GM12878 (cell line): ENCODE results near the gene AKT1S1. TPM values are rescaled to one million over a fixed set of nuclear protein-coding genes. Genes with fewer than 3 reads are reported as not detected.
A peak's percentile ranks its signal among the peaks of the same experiment; 100 is the strongest.

Experiments used
- ATF7 ChIP-seq: fragments of 450-650 bp; IDR thresholded peaks from 2 replicates; pipeline ENCODE4 v1.6.1; 2016; ENCODE audit warnings: low read depth, mild to moderate bottlenecking
- EED ChIP-seq: sonication (generic); IDR thresholded peaks from 2 replicates; pipeline ENCODE4 v1.6.1; 2016; ENCODE audit warnings: antibody characterized with exemption, low read depth
- KAT2A ChIP-seq: conservative IDR thresholded peaks from 2 replicates; pipeline ENCODE4 v1.6.1; 2011; ENCODE audit warnings: low read depth, low read length; ENCODE audit not compliant: control insufficient read depth
- MEF2A ChIP-seq: IDR thresholded peaks from 2 replicates; pipeline ENCODE4 v1.6.1; 2011; ENCODE audit warnings: low read depth, mild to moderate bottlenecking, low read length, moderate library complexity; ENCODE audit not compliant: insufficient read depth
- MYB ChIP-seq: fragments of 150-350 bp; IDR thresholded peaks from 2 replicates; pipeline ENCODE4 v1.6.1; 2014; ENCODE audit warnings: mild to moderate bottlenecking, low read depth, low read length, borderline replicate concordance
- PML ChIP-seq: IDR thresholded peaks from 2 replicates; pipeline ENCODE4 v1.6.1; 2012; ENCODE audit warnings: low read length, inconsistent platforms
- RFX5 ChIP-seq: IDR thresholded peaks from 2 replicates; pipeline ENCODE4 v1.6.1; 2011; ENCODE audit warnings: low read depth, low read length, improper control_type of control experiment
- SP1 ChIP-seq: IDR thresholded peaks from one replicate; pipeline ENCODE4 v1.6.1; 2011; ENCODE audit warnings: low read depth, low read length
- SUPT20H ChIP-seq: IDR thresholded peaks from 2 replicates; pipeline ENCODE4 v1.6.1; 2011; ENCODE audit warnings: low read depth, mild to moderate bottlenecking, low read length, moderate library complexity, borderline replicate concordance; ENCODE audit not compliant: control insufficient read depth
- YBX1 ChIP-seq: fragments of 450-650 bp; IDR thresholded peaks from 2 replicates; pipeline ENCODE4 v1.6.1; 2016; ENCODE audit warnings: antibody characterized with exemption
- ZBED1 ChIP-seq: IDR thresholded peaks from 2 replicates; pipeline ENCODE4 v1.6.1; 2016; ENCODE audit warnings: borderline replicate concordance
- polyA plus RNA-seq, 11 experiments: library from polyadenylated mRNA; depleted of rRNA in 4 of 11; unstranded in 6 of 11; stranded (reverse) in 5 of 11; fragments of >200 nt; fragmentation: Nextera tagmentation in 4 of 11; fragmentation: Illumina TruSeq in 1 of 11; extraction: Ambion mirVana in 4 of 11; extraction: Trizol in 1 of 11; gene quantifications; 1 replicate in 1 of 11; 2 replicates in 10 of 11; pipeline versions ENCODE4 v1.2.1 to v1.2.3, GENCODE V29; 2011 to 2016; ENCODE audit warnings: inconsistent platforms in 2 of 11, missing spikeins in 2 of 11, low read depth in 1 of 11
- total RNA-seq, 4 experiments: library from RNA; depleted of rRNA in 3 of 4; stranded (reverse); fragments of >200 nt in 3 of 4; fragmentation: Illumina TruSeq in 1 of 4; extraction: Trizol in 1 of 4; gene quantifications; 2 replicates each; pipeline versions ENCODE4 v1.2.1 to v1.2.3, GENCODE V29; 2013 to 2021
- TF ChIP-seq, protein P1 (sequence below): IDR thresholded peaks from 2 replicates; pipeline ENCODE4 v1.6.1; 2011; ENCODE audit warnings: borderline replicate concordance, low read depth, mild to moderate bottlenecking, moderate library complexity, low read length; ENCODE audit not compliant: insufficient read depth, poor library complexity, severe bottlenecking
- TF ChIP-seq, protein P2 (sequence below): IDR thresholded peaks from 2 replicates; pipeline ENCODE4 v1.6.1; 2012; ENCODE audit warnings: improper control_type of control experiment, low read depth, low read length; ENCODE audit not compliant: insufficient replicate concordance
- TF ChIP-seq, protein P3 (sequence below): IDR thresholded peaks from 2 replicates; pipeline ENCODE4 v1.6.1; 2012; ENCODE audit warnings: mild to moderate bottlenecking, low read depth, low read length
- TF ChIP-seq, protein P4 (sequence below): IDR thresholded peaks from 2 replicates; pipeline ENCODE4 v1.6.1; 2012; ENCODE audit warnings: low read depth, low read length, improper control_type of control experiment

AKT1S1 gene
- total and polyA plus RNA-seq, 10 of the 15 experiments (the other 5 are each of a cell fraction or from before 2014, with no cell fraction given), result 0.43 to 23.0 (median 12.3) TPM

DNA sequence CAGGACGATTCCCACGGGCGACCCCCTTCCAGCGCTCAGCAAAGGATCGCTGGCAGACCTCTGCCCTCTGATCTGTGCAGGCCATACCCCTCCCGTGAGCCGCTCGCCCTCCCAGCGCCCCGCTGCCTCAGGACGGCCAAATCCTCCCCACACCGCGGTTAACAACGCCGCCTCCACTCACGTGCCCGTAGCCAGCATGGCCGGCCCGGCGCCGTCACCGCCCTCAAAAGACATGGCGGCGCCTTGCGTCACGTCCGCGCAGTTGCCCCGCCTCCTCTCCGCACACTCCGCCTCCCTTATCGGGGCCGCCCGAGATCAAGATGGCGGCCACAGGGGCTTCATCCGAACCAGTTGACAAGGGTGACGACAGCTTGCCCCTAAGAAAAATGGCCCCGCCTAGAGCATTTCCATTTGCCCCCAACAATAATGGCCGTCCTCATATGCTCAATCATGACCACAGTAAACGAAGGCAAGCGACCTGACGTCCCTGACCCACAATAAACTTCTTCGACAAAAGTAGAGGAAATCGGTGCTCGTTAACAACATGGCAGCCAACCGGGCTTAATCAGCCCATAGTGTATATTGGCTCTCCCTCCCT lies 634 bp downstream of the AKT1S1 start (continued):
- TF ChIP-seq, protein P1, sequence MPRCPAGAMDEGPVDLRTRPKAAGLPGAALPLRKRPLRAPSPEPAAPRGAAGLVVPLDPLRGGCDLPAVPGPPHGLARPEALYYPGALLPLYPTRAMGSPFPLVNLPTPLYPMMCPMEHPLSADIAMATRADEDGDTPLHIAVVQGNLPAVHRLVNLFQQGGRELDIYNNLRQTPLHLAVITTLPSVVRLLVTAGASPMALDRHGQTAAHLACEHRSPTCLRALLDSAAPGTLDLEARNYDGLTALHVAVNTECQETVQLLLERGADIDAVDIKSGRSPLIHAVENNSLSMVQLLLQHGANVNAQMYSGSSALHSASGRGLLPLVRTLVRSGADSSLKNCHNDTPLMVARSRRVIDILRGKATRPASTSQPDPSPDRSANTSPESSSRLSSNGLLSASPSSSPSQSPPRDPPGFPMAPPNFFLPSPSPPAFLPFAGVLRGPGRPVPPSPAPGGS, result no peak
- TF ChIP-seq KAT2A (no peak), SP1 (peak; percentile 47), RFX5 (peak; percentile 58; the same call in 1 of the 2 replicates), ZBED1 (no peak), ATF7 (peak; percentile 81), MYB (0 out of 2 replicates have a peak, but pooled peaks have one; percentile 21), PML (no peak; the same call in 1 of the 2 replicates), SUPT20H (no peak), YBX1 (no peak), EED (no peak), MEF2A (no peak)
- TF ChIP-seq, protein P2, sequence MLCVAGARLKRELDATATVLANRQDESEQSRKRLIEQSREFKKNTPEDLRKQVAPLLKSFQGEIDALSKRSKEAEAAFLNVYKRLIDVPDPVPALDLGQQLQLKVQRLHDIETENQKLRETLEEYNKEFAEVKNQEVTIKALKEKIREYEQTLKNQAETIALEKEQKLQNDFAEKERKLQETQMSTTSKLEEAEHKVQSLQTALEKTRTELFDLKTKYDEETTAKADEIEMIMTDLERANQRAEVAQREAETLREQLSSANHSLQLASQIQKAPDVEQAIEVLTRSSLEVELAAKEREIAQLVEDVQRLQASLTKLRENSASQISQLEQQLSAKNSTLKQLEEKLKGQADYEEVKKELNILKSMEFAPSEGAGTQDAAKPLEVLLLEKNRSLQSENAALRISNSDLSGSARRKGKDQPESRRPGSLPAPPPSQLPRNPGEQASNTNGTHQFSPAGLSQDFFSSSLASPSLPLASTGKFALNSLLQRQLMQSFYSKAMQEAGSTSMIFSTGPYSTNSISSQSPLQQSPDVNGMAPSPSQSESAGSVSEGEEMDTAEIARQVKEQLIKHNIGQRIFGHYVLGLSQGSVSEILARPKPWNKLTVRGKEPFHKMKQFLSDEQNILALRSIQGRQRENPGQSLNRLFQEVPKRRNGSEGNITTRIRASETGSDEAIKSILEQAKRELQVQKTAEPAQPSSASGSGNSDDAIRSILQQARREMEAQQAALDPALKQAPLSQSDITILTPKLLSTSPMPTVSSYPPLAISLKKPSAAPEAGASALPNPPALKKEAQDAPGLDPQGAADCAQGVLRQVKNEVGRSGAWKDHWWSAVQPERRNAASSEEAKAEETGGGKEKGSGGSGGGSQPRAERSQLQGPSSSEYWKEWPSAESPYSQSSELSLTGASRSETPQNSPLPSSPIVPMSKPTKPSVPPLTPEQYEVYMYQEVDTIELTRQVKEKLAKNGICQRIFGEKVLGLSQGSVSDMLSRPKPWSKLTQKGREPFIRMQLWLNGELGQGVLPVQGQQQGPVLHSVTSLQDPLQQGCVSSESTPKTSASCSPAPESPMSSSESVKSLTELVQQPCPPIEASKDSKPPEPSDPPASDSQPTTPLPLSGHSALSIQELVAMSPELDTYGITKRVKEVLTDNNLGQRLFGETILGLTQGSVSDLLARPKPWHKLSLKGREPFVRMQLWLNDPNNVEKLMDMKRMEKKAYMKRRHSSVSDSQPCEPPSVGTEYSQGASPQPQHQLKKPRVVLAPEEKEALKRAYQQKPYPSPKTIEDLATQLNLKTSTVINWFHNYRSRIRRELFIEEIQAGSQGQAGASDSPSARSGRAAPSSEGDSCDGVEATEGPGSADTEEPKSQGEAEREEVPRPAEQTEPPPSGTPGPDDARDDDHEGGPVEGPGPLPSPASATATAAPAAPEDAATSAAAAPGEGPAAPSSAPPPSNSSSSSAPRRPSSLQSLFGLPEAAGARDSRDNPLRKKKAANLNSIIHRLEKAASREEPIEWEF, result no peak
- TF ChIP-seq, protein P3, sequence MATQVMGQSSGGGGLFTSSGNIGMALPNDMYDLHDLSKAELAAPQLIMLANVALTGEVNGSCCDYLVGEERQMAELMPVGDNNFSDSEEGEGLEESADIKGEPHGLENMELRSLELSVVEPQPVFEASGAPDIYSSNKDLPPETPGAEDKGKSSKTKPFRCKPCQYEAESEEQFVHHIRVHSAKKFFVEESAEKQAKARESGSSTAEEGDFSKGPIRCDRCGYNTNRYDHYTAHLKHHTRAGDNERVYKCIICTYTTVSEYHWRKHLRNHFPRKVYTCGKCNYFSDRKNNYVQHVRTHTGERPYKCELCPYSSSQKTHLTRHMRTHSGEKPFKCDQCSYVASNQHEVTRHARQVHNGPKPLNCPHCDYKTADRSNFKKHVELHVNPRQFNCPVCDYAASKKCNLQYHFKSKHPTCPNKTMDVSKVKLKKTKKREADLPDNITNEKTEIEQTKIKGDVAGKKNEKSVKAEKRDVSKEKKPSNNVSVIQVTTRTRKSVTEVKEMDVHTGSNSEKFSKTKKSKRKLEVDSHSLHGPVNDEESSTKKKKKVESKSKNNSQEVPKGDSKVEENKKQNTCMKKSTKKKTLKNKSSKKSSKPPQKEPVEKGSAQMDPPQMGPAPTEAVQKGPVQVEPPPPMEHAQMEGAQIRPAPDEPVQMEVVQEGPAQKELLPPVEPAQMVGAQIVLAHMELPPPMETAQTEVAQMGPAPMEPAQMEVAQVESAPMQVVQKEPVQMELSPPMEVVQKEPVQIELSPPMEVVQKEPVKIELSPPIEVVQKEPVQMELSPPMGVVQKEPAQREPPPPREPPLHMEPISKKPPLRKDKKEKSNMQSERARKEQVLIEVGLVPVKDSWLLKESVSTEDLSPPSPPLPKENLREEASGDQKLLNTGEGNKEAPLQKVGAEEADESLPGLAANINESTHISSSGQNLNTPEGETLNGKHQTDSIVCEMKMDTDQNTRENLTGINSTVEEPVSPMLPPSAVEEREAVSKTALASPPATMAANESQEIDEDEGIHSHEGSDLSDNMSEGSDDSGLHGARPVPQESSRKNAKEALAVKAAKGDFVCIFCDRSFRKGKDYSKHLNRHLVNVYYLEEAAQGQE, result no peak
- TF ChIP-seq, protein P4, sequence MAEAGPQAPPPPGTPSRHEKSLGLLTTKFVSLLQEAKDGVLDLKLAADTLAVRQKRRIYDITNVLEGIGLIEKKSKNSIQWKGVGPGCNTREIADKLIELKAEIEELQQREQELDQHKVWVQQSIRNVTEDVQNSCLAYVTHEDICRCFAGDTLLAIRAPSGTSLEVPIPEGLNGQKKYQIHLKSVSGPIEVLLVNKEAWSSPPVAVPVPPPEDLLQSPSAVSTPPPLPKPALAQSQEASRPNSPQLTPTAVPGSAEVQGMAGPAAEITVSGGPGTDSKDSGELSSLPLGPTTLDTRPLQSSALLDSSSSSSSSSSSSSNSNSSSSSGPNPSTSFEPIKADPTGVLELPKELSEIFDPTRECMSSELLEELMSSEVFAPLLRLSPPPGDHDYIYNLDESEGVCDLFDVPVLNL, result no peak
